GM12878 (cell line): ENCODE data around the gene HOXD9. TPM values are rescaled to one million over a fixed set of nuclear protein-coding genes. Genes with fewer than 3 reads are reported as not detected.

ENCODE experiments used
- ATAC-seq: fragments of 200-7000 bp; cut with Tn5 transposase; 3 replicates; pipeline ENCODE4 v1.9.1; 2020; ENCODE audit warnings: mild to moderate bottlenecking, moderate library complexity
- BruUV-seq: library from RNA; stranded (reverse); fragments of 400-500 nt; replicated peaks from 2 replicates; lab custom pipeline; 2021; lab: Mats Ljungman, UMichigan
- CTCF ChIA-PET: fragments of 300-600 bp; sonication (Branson Sonifier 250); formaldehyde crosslinking; extraction: SDS; loops from one replicate; lab custom pipeline; 2021; ENCODE audit warnings: inconsistent platforms; lab: Yijun Ruan, JAX
- POLR2A ChIA-PET: fragments of 350-600 bp; formaldehyde crosslinking; extraction: SDS; loops from one replicate; lab custom pipeline; 2021; ENCODE audit warnings: inconsistent platforms; lab: Charles Lee
- RAD21 ChIA-PET: fragments of 300-600 bp; sonication (Branson Sonifier 250); formaldehyde crosslinking; loops from one replicate; lab custom pipeline; 2023; ENCODE audit warnings: antibody characterized with exemption; ENCODE audit not compliant: unreplicated experiment; lab: Charles Lee
- SMC1A ChIA-PET: fragments of 300-600 bp; sonication (Branson Sonifier 250); formaldehyde crosslinking; loops from one replicate; lab custom pipeline; 2023; ENCODE audit not compliant: unreplicated experiment, uncharacterized antibody; lab: Charles Lee
- DNase-seq: peaks from one replicate; pipeline ENCODE4 v3.0.0-alpha.2; 2011; ENCODE audit warnings: low read depth, low spot score
- FAIRE-seq: peaks from 3 replicates; lab custom pipeline; 2011; peaks lifted over from hg19 to GRCh38; lab: Jason Lieb, UNC
- H2AFZ ChIP-seq: 2 replicates; pipeline ENCODE4 v1.6.0; 2011; ENCODE audit warnings: low read depth, low read length, control low read depth; ENCODE audit not compliant: control insufficient read depth
- H3K27ac ChIP-seq: 2 replicates; pipeline ENCODE4 v1.5.1; 2011; ENCODE audit warnings: control low read depth; ENCODE audit not compliant: control insufficient read depth, insufficient read depth
- H3K27me3 ChIP-seq, 2 experiments: replicated peaks in 1 of 2; 2 replicates each; pipeline versions ENCODE4 v1.6.0 to v1.6.1; 2011; ENCODE audit warnings: low read length in 1 of 2; ENCODE audit not compliant: control insufficient read depth in 2 of 2, insufficient read depth in 2 of 2
- H3K36me3 ChIP-seq, 2 experiments: 2 replicates each; pipeline ENCODE4 v1.5.1; 2011; ENCODE audit warnings: low read length in 1 of 2; ENCODE audit not compliant: control insufficient read depth in 2 of 2, insufficient read depth in 2 of 2
- H3K4me1 ChIP-seq: 2 replicates; pipeline ENCODE4 v1.6.1; 2011; ENCODE audit warnings: mild to moderate bottlenecking, low read length, moderate library complexity, mixed read lengths; ENCODE audit not compliant: control insufficient read depth, insufficient read depth
- H3K4me2 ChIP-seq: 2 replicates; pipeline ENCODE4 v1.6.0; 2011; ENCODE audit warnings: control low read depth; ENCODE audit not compliant: control insufficient read depth, insufficient read depth
- H3K4me3 ChIP-seq: fragments of 200-600 bp; sonication (generic); 2 replicates; pipeline ENCODE4 v1.5.1; 2016
- H3K79me2 ChIP-seq: 2 replicates; pipeline ENCODE4 v1.6.0; 2011; ENCODE audit warnings: low read length; ENCODE audit not compliant: control insufficient read depth, insufficient read depth
- H3K9ac ChIP-seq: 2 replicates; pipeline ENCODE4 v1.8.0; 2011; ENCODE audit warnings: low read length, control low read depth, mixed read lengths; ENCODE audit not compliant: control insufficient read depth, insufficient read depth
- H3K9me3 ChIP-seq: replicated peaks from 3 replicates; pipeline ENCODE4 v1.5.1; 2011; ENCODE audit warnings: mild to moderate bottlenecking, low read length; ENCODE audit not compliant: control insufficient read depth, insufficient read depth
- H4K20me1 ChIP-seq: 2 replicates; pipeline ENCODE4 v1.6.0; 2011; ENCODE audit not compliant: control insufficient read depth, insufficient read depth
- CTCF ChIP-seq, 3 experiments: IDR thresholded peaks in 2 of 3; conservative IDR thresholded peaks in 1 of 3; 2 replicates each; pipeline ENCODE4 v1.5.1; 2011; ENCODE audit warnings: low read depth in 3 of 3, low read length in 3 of 3, mild to moderate bottlenecking in 3 of 3, control low read depth in 2 of 3, moderate library complexity in 2 of 3, inconsistent platforms in 1 of 3, mixed read lengths in 1 of 3; ENCODE audit not compliant: control insufficient read depth in 2 of 3, insufficient read depth in 1 of 3; ENCODE audit errors: extremely low read depth in 1 of 3
- HDAC2 ChIP-seq: fragments of 200-600 bp; sonication (generic); IDR thresholded peaks from 2 replicates; pipeline ENCODE4 v1.6.1; 2017
- RUNX3 ChIP-seq: IDR thresholded peaks from 2 replicates; pipeline ENCODE4 v1.6.1; 2012; ENCODE audit warnings: low read length, inconsistent platforms
- USF2 ChIP-seq: IDR thresholded peaks from 2 replicates; pipeline ENCODE4 v1.6.1; 2011; ENCODE audit warnings: low read depth, low read length, improper control_type of control experiment, borderline replicate concordance
- ZBTB33 ChIP-seq: fragments of 450-650 bp; IDR thresholded peaks from 2 replicates; pipeline ENCODE4 v1.6.1; 2017; ENCODE audit warnings: mild to moderate bottlenecking
- ZZZ3 ChIP-seq: IDR thresholded peaks from 2 replicates; pipeline ENCODE4 v1.6.1; 2011; ENCODE audit warnings: low read depth; ENCODE audit not compliant: control insufficient read depth, insufficient read length
- WGBS: methylation state at CpG from one replicate; pipeline ENCODE4 v1.1.6; 2016; ENCODE audit warnings: low lambda C conversion rate; ENCODE audit not compliant: insufficient replicate concordance, insufficient coverage; ENCODE audit errors: missing lambda C conversion rate; 5-methylcytosine and 5-hydroxymethylcytosine counted together
- in situ Hi-C: fragments of 300-500 bp; cut with MboI; formaldehyde crosslinking; loops from 9 replicates; pipeline ENCODE4 v1.14.3; 2018; ENCODE audit warnings: mixed read lengths
- intact Hi-C: fragments of 100-400 bp; cut with micrococcal nuclease; formaldehyde crosslinking; loops from one replicate; pipeline ENCODE4 v1.14.2; 2022; ENCODE audit not compliant: unreplicated experiment
- polyA plus RNA-seq, 11 experiments: library from polyadenylated mRNA; depleted of rRNA in 4 of 11; unstranded in 6 of 11; stranded (reverse) in 5 of 11; fragments of >200 nt; fragmentation: Nextera tagmentation in 4 of 11; fragmentation: Illumina TruSeq in 1 of 11; extraction: Ambion mirVana in 4 of 11; extraction: Trizol in 1 of 11; gene quantifications; 1 replicate in 1 of 11; 2 replicates in 10 of 11; pipeline versions ENCODE4 v1.2.1 to v1.2.3, GENCODE V29; 2011 to 2016; ENCODE audit warnings: inconsistent platforms in 2 of 11, missing spikeins in 2 of 11, low read depth in 1 of 11
- total RNA-seq, 4 experiments: library from RNA; depleted of rRNA in 3 of 4; stranded (reverse); fragments of >200 nt in 3 of 4; fragmentation: Illumina TruSeq in 1 of 4; extraction: Trizol in 1 of 4; gene quantifications; 2 replicates each; pipeline versions ENCODE4 v1.2.1 to v1.2.3, GENCODE V29; 2013 to 2021

The HOXD9 gene
- total and polyA plus RNA-seq, 10 of the 15 experiments (the other 5 are each of a cell fraction or from before 2014, with no cell fraction given) = not detected

GRCh38 chr2:176117823-176118371 is 4.6 kb upstream of the HOXD9 start (continued):
- no peak for TF ChIP-seq ZBTB33
- TF ChIP-seq CTCF (IDR thresholded peaks at IDR 0.05 in 2 of 3, conservative IDR thresholded peaks at IDR 0.05 in 1 of 3; ENCODE audit: control insufficient read depth in 2 of 3, extremely low read depth in 1 of 3, insufficient read depth in 1 of 3, low read depth in 3 of 3, low read length in 3 of 3) = no peak
- no peak for TF ChIP-seq USF2

- 0 out of 2 replicates have a peak overlapping the region, but pooled peaks have one; percentile 7 for H3K4me3 ChIP-seq
- FAIRE-seq (peak; percentile 44), DNase-seq (no peak), ATAC-seq (peak; percentile 62)
- H3K27ac ChIP-seq = no peak overlapping the region
- 16% methylated on average over 24 of the region's 24 CpGs for WGBS
- ChIA-PET RAD21 (no interaction called here), CTCF (no interaction called here), POLR2A (no interaction called here), SMC1A (no interaction called here)
- no peaks in the 10 kb centered on the region for H3K4me1 ChIP-seq
- H3K36me3 ChIP-seq = no peaks in the 10 kb centered on the region
- intact Hi-C loops = no loop called here
- no peak overlapping the region for H2AFZ ChIP-seq
- TF ChIP-seq RUNX3 = peak; percentile 8; the same call in 1 of the 2 replicates
- TF ChIP-seq CTCF (IDR thresholded peaks at IDR 0.05 in 2 of 3, conservative IDR thresholded peaks at IDR 0.05 in 1 of 3; ENCODE audit: control insufficient read depth in 2 of 3, extremely low read depth in 1 of 3, insufficient read depth in 1 of 3, low read depth in 3 of 3, low read length in 3 of 3) = peak; percentile 31 to 55 (median 47); a peak in 5 of 6 replicates
- TF ChIP-seq ZZZ3 = no peak
- no peak for TF ChIP-seq HDAC2
- in situ Hi-C loops = no loop called here
- no peaks in the 10 kb centered on the region for H4K20me1 ChIP-seq
- H3K79me2 ChIP-seq = no peaks in the 10 kb centered on the region
- H3K4me2 ChIP-seq = 0 out of 2 replicates have a peak overlapping the region, but pooled peaks have one; percentile 38
- H3K9me3 ChIP-seq = peaks cover 1% of the 10 kb centered on the region; the same call in 1 of the 3 replicates
- BruUV-seq = no TSS peak
- H3K27me3 ChIP-seq = peaks cover 8 to 40% of the 10 kb centered on the region in 2 experiments
- H3K9ac ChIP-seq = no peak overlapping the region
These were observed 3.7 kb upstream of the HOXD9 start for GRCh38 chr2:176118601-176119339.
